AG04449 (cell line): ENCODE measurements around the gene MARK3.

Experiments
- CTCF ChIA-PET: fragments of 350-600 bp; formaldehyde crosslinking; extraction: SDS; loops from one replicate; lab custom pipeline; 2021; ENCODE audit warnings: antibody characterized with exemption; lab: Yijun Ruan, JAX
- POLR2A ChIA-PET: fragments of 400-600, 350-600 bp; formaldehyde crosslinking; extraction: SDS; loops from one replicate; lab custom pipeline; 2020; ENCODE audit warnings: antibody characterized with exemption, inconsistent platforms; lab: Yijun Ruan, JAX
- DNase-seq: peaks from one replicate; pipeline ENCODE4 v3.0.0-alpha.2; 2010; ENCODE audit warnings: low read depth, low spot score
- H3K4me3 ChIP-seq: 2 replicates; pipeline ENCODE4 v1.5.1; 2011; ENCODE audit warnings: low read depth, mild to moderate bottlenecking, control low read depth, low read length
- CTCF ChIP-seq: IDR thresholded peaks from one replicate; pipeline ENCODE4 v1.5.1; 2011; ENCODE audit warnings: mild to moderate bottlenecking, moderate library complexity, low read length, control low read depth, inconsistent platforms; ENCODE audit not compliant: insufficient read depth; ENCODE audit errors: missing control alignments

MARK3 gene

GRCh38 chr14:103385152-103385928, at the start of gene MARK3:
Gene MARK3, plus strand, starts transcription at chr14:103385415. Its CDS starts 615 bp downstream, at chr14:103386030.
- peak within 1 kb of the TSS; percentile 95 for H3K4me3 ChIP-seq
- peak; percentile 69 for DNase-seq
- TF ChIP-seq CTCF: no peak
- CTCF ChIA-PET: interaction anchor here (1.4 to 13.9 kb wide), 2 partner anchors 7 to 28 kb away, joined by 4 to 116 read pairs; no protein-coding TSS in a partner anchor
- POLR2A ChIA-PET: interaction anchor here (1.4 to 1.8 kb wide), 2 partner anchors 51 to 173 kb away, joined by 4 to 7 read pairs; partner anchors contain the start of gene EIF5

- no peak for TF ChIP-seq CTCF
- no peak for DNase-seq
- H3K4me3 ChIP-seq: 0 out of 2 replicates have a peak overlapping the region, but pooled peaks have one; percentile 1
- ChIA-PET CTCF (interaction anchor here (0.5 to 4.4 kb wide), 7 partner anchors 12 to 280 kb away, joined by 3 to 15 read pairs (median 3); no protein-coding TSS in a partner anchor), POLR2A (interaction anchor here (0.6 to 1.8 kb wide), 5 partner anchors 9 to 225 kb away, joined by 3 to 5 read pairs (median 4); no protein-coding TSS in a partner anchor)
Measured at GRCh38 chr14:103336191-103336590, 49.0 kb upstream of the MARK3 start.

GRCh38 chr14:103337794-103338193, 47.4 kb upstream of the MARK3 start:
- TF ChIP-seq CTCF: no peak
- CTCF ChIA-PET: no interaction called here
- H3K4me3 ChIP-seq: no peak overlapping the region
- POLR2A ChIA-PET: no interaction called here
- DNase-seq: no peak

- TF ChIP-seq CTCF: no peak
- no peak overlapping the region for H3K4me3 ChIP-seq
- POLR2A ChIA-PET: no interaction called here
- no peak for DNase-seq
- CTCF ChIA-PET: interaction anchor here (1.3 to 2.2 kb wide), 2 partner anchors 46 to 51 kb away, joined by 3 to 11 read pairs; no protein-coding TSS in a partner anchor
Measured at GRCh38 chr14:103339561-103339960, 45.7 kb upstream of the MARK3 start.

- ChIA-PET CTCF (interaction anchor here (1.3 to 2.2 kb wide), 2 partner anchors 47 to 50 kb away, joined by 3 to 11 read pairs; no protein-coding TSS in a partner anchor), POLR2A (no interaction called here)
- no peak overlapping the region for H3K4me3 ChIP-seq
Measured at GRCh38 chr14:103340480-103341212, 44.6 kb upstream of the MARK3 start.

More at GRCh38 chr14:103340480-103341212, 44.6 kb upstream of the MARK3 start:
- DNase-seq: no peak
- TF ChIP-seq CTCF: no peak
